Stimulated activated CD4-positive, alpha-beta T cell treated with anti-CD3 and anti-CD28 coated beads, Interleukin-15, amount 100 ng/mL, for 24 hours (primary cell): ENCODE data around the gene GALNT2.
A peak's percentile ranks its signal among the peaks of the same experiment; 100 is the strongest.

Experiments
- DNase-seq: peaks from one replicate; pipeline ENCODE4 v3.0.0-alpha.2; 2020

GALNT2 gene

GRCh38 chr1:230243583-230244353, 176.7 kb downstream of the GALNT2 start:
- DNase-seq = no peak

DNA sequence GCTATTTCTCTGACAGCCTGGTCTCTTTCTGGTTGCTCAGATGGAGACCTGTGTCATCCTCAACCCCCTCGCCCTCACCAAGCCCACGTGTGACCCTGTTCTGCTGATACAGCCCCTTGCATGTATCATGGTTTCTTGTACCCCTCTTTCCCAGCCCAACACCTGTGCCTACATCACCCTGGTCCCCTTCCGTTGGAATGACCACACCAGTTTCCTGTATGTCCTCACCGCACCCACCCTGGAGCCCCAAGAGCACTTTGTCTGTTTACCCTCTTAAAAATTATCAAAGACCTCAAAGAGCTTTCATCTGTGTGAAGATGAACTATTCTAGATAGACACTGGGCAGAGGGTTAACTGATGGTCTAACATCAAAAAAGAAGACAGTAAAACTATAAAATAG, 179.5 kb downstream of the GALNT2 start:
- DNase-seq = no peak

DNA sequence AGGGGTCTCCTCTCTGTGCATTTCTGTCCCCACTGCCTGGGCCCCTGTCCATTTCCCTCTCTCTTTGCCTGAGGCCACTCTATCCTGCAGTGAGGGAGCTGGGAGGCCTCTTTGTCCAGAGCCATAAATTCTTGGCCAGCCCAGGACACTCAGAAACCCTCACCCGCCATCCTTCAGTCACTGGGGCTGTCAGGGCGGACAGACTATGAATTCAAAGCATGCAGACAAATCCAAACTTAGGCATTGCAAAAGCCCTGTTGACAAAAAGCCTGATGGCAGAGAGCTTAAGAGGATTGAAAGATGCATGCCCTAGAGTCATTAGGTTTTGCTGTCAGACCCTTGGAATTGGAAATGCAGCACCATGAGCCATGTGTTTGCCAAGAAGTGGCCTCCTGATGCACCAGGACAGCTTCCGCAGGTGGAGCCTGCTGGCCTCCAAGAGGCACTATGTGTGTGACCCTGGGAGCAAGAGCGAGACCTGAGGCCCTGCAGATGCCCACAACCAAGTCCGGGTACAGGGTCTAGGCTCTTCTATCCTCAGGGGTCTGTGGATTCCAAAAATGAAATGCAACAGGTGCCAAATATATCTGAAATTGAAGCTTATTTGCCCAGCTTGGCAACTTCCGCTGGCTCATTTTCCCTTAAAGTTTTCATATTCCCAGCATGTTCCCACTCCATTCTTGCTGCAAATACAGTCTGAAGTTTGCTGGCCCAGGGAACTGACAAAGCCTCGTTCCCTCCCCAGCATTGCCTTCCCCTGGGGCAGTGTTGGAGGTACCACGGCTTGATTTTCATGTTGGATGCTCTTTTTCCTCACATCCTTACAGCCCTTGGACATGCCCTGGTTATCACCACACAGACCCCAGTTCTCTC, 181.2 kb downstream of the GALNT2 start:
- no peak for DNase-seq

GRCh38 chr1:230248889-230249270, 181.8 kb downstream of the GALNT2 start:
- no peak for DNase-seq

- DNase-seq = no peak
Measured at GRCh38 chr1:230249695-230250480, 182.8 kb downstream of the GALNT2 start.

- DNase-seq = no peak
Measured at GRCh38 chr1:230250666-230251065, 183.6 kb downstream of the GALNT2 start.

- DNase-seq = peak; percentile 30
Measured at GRCh38 chr1:230251644-230252191, 184.7 kb downstream of the GALNT2 start.

DNA sequence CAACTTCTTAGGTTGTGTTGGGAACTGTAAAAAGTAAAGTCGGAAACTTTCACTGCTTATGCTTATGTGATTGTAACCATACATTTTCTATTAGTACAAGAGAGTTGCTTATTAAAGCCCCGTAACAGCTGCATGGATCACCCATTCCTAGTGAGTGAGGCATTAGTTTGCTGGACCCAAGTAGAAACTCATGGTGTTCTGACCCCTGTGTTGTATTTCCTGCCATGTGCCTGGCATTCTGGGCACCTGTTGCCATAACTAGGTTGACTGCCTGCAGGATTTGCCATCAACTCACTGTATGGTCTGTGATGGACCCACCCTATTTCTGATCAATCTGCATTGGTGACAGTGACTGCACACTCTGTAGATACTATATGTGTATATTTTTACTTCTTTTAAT, 186.1 kb downstream of the GALNT2 start:
- no peak for DNase-seq

DNA sequence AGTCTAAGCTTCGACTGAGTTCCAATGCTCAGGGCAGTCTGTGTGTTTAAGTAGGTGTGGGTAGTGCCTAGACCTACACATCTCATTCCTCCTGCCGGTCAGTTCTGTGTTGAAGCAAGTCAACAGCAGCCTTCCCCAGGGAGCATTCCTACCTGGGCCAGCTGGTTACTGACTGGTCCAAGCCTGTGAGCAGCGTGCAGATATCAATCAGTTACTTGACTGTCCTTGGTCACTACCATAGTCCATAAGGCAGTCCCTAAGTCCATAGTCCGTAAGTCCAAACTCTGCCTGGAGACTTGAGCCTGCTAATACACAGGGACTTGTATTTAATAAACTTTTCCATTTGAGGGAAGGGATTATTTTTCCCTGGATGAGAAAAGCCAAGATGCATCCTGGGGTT, 187.2 kb downstream of the GALNT2 start:
- DNase-seq = no peak

DNA sequence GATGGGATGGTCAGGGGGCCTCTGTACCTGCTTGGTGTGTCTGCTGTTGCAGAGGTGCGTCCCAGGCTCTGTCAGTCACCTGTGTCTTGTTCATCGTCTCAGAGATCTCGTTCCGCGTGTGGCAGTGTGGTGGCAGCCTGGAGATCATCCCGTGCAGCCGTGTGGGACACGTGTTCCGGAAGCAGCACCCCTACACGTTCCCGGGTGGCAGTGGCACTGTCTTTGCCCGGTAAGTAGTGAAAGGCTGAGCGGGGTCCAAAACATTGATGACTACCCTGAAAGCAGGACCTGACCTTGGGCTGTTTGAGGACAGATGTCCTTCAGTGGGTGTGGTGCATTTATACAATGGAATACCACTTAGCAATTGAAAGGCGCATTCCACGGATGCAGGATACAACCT, 188.1 kb downstream of the GALNT2 start:
- DNase-seq = no peak

DNA sequence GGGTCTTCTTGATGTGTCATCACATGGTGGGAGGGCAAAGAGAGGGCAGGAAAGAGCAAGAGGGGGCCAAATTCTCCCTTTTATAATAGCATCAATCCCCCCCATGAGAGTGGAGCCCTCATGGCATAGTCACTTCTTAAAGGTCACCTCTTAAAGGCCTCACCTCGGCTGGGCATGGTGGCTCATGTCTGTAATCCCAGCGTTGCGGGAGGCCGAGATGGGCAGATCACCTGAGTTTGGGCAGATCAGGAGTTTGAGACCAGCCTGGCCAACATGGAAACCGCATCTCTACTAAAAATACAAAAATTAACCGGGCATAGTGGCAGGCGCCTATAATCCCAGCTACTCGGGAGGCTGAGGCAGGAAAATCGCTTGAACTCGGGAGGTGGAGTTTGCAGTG, 189.0 kb downstream of the GALNT2 start:
- DNase-seq = no peak

DNA sequence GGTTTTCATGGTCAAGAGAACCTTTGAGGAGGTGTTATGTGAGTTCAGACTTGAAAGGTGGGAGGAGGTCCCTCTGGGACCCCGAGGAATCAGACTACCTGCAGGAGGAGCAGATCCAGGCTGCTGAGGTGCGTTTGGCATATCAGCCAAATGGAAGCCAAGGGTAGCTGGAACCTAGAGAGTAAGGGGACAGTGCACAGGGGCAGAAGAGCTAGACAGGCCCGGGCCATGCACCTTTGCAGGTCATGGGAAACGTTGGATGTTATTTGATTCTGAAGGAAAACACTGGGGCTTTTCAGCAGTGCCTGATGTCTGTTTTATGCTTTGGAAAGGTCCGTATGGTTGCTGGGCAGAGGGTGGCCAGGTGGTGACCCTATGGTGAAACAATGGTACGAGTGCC, 189.9 kb downstream of the GALNT2 start:
- no peak for DNase-seq

- DNase-seq = no peak
Measured at GRCh38 chr1:230259621-230260020, 192.6 kb downstream of the GALNT2 start.

GRCh38 chr1:230260831-230261230, 193.8 kb downstream of the GALNT2 start:
- no peak for DNase-seq

DNA sequence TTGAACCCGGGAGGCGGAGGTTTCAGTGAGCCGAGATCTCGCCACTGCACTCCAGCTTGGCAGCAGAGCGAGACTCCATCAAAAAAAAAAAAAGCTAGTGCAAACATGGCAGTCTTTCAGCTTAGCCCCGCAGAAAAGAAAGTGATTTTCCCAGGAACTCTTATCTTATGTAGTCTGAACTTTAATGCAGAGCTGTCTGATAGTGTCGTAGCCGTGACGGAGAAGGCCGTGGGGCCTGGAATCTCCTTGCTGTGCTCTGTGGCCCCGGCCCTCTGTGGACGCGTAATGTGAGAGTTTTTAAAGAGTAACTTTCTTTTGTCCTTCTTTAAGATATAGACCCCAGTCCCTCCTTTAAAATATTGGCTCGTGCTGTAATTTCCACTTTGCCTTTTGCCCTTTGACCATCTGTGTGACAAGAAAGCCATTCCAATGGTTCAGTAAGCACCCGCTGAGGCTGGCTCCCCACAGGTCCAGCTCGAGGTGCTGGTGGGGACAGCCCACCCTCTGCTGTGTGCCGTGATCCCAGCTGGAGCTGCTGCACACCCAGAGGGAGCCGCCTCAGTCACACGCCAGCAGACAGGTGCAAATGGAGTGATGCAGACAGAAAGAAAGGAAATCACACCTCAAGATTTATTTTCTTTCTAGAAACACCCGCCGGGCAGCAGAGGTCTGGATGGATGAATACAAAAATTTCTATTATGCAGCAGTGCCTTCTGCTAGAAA, 195.1 kb downstream of the GALNT2 start:
- no peak for DNase-seq

DNA sequence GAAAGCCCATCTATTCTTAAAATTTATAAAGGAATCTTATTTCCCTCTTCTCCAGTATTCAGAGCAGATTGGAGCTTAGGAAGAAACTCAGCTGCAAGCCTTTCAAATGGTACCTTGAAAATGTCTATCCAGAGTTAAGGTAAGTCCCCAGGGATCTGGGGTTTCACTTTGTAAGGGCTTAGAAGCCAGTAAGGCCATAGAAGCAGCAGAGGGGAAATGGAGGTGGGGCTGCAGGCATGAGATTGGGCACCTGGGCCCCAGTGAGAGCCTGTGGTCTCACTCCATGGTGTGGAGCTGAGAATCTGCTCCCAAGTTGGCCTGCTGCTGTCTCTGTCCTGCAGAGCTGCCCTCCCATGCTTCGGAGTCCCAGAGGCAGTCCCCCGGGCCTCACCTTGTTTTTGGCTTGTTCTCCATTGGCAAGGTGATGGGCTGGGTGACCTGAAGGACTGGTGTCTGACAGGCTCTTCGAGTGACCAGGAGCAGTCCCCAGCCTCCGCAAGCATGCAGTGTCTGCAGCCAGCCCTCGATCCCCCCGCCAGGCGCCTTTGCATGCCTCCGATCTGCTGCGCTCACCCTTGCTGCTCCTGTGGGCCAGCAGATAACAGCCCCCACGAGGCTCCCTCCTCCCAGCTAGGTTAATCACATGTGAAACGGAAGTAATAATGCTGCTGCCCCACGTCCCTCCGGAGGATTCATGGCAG, 196.0 kb downstream of the GALNT2 start:
- no peak for DNase-seq

DNA sequence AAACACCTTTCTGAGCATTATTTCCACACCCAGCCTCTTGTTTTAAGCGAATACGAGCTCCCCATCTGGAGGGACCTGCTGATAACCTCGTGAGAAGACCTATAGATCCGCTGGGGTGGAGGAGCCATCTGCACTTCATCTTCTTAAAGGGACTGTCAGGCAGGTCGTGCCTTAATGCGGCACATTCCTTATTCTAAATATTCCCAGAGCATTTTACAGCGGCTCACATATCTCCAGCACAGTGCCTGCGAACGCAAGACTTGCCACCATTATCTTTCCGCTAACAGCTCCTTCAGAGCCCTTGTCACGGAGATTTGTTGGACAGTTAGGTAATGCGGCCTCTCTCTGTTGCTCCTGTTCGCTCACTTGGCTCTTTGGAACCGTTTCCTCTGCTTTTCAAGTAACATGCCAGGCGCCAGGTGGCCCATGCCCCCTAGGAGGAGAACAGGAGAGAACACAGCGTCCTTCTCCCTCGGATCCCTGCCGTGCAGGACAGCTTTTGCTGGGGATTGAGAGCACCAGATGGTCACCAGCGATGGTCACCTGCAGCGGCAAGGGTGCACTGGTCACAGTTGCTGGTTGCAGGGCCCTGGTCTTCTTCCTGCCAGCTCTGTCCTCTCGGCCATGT, 196.6 kb downstream of the GALNT2 start:
- no peak for DNase-seq

DNA sequence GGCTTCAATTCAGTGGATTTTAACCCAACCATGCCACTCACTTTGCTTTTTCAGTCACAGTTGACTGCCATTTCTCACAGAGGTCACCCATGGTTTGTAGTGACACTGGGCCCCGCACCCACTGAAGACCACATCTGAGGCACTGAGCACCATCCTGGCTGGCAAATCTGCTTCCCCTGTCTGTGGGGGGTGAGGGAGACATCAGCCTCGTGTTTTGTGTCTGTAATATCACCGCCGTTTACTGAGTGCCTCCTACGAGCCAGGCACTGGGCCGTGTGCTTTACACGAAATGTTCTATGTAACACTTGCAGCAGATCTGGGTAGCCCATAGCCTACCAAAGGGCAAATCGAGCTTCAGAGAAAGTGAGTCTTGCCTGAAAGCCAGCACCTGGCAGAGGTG, 197.3 kb downstream of the GALNT2 start:
- DNase-seq = no peak

GRCh38 chr1:230265200-230266115, 198.4 kb downstream of the GALNT2 start:
- no peak for DNase-seq

DNA sequence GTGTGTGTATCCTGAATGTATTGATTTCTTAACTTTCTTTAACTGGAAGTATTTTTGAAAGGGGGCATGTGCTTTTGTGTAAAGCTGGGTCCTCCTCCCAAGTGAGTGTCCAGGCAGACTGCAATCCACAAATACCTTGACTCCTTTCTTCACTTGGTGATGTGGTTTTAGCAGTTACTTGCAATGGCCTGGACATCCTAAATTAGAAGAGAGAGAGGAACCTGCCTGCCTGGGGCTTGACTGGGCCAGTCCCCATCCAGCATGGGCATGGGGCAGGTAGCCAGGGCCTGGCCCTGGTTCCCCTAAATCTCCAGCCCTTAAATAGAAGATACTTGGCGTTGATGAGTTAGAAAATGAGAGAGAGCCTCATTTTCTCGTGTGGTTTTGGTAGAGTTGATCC, 199.4 kb downstream of the GALNT2 start:
- DNase-seq = no peak
